ENCODE measurements around the gene DNAAF2. TPM values are rescaled to one million over a fixed set of nuclear protein-coding genes. Genes with fewer than 3 reads are reported as not detected.

The DNAAF2 gene
- total and polyA plus RNA-seq, 2 of the 13 experiments (the other 11 are each of a cell fraction or from before 2014, with no cell fraction given), result 6.1 to 13.6 TPM

- intact Hi-C loops (cut with micrococcal nuclease; ENCODE audit: unreplicated experiment), result no loop called here
- in situ Hi-C loops (cut with HindIII; ENCODE audit: extremely low pct_ligation_motif_present, low pct_unique_long_range_greater_than_20kb), result no loop called here
- no peaks in the 10 kb centered on the region for H3K4me1 ChIP-seq (ENCODE audit: insufficient read depth, low read length)
- H2AFZ ChIP-seq (ENCODE audit: low read length), result no peak overlapping the region
- H3K36me3 ChIP-seq (replicated peaks in 1 of 2; ENCODE audit: control insufficient read depth in 1 of 2, insufficient read depth in 2 of 2, low read length in 2 of 2), result peaks cover 6 to 39% of the 10 kb centered on the region in 2 experiments; a peak in 4 of 5 replicates
- ChIA-PET POLR2A (interaction anchor here (1.4 to 1.5 kb wide), 2 partner anchors 10 to 90 kb away, joined by 3 to 4 read pairs; partner anchors contain the start of genes KLHDC2 and POLE2), CTCF (ENCODE audit: low intra/inter-chr PET ratio, low total read pairs) (no interaction called here)
- WGBS (ENCODE audit: low lambda C conversion rate), result 100% methylated on average over 1 of the region's 4 CpGs
- H3K27me3 ChIP-seq (ENCODE audit: control insufficient read depth in 1 of 2, insufficient read depth in 2 of 2, low read length in 2 of 2), result no peaks in the 10 kb centered on the region
- H3K4me2 ChIP-seq (ENCODE audit: low read depth, low read length), result no peak overlapping the region
- H4K20me1 ChIP-seq (ENCODE audit: insufficient read depth, low read length), result no peaks in the 10 kb centered on the region; the same call in 1 of the 2 replicates
- H3K9ac ChIP-seq (ENCODE audit: insufficient read depth, low read depth, low read length), result no peak overlapping the region
- BruUV-seq (replicated peaks), result no TSS peak
- TF ChIP-seq ZBTB33 (CRISPR knock-in tag; IDR thresholded peaks at IDR 0.05) (no peak), YY1 (IDR thresholded peaks at IDR 0.05; ENCODE audit: insufficient read depth, insufficient replicate concordance, low read depth, low read length) (peak; percentile 17), ZNF335 (CRISPR knock-in tag; IDR thresholded peaks at IDR 0.05) (no peak), BRCA1 (CRISPR knock-in tag; IDR thresholded peaks at IDR 0.05) (no peak), SPEN (CRISPR knock-in tag; IDR thresholded peaks at IDR 0.05; ENCODE audit: low read depth) (no peak), THYN1 (CRISPR knock-in tag; IDR thresholded peaks at IDR 0.05; ENCODE audit: borderline replicate concordance, low read depth) (no peak), TRIM22 (IDR thresholded peaks at IDR 0.05) (no peak), MIER3 (CRISPR knock-in tag; IDR thresholded peaks at IDR 0.05; ENCODE audit: borderline replicate concordance) (no peak)
- H3K4me3 ChIP-seq (replicated peaks in 1 of 3; ENCODE audit: insufficient read depth in 1 of 3, low read depth in 2 of 3, low read length in 3 of 3), result no peak overlapping the region
- ATAC-seq (peak; percentile 93), FAIRE-seq (no peak), DNase-seq (ENCODE audit: low spot score) (no peak)
- H3K27ac ChIP-seq (ENCODE audit: extremely low read length, insufficient read depth, low read length), result no peak overlapping the region
- H3K79me2 ChIP-seq (ENCODE audit: insufficient read depth, low read length), result no peaks in the 10 kb centered on the region
- H3K9me3 ChIP-seq (ENCODE audit: low read length), result no peaks in the 10 kb centered on the region
Observed at GRCh38 chr14:49677643-49678042, 42.6 kb upstream of the DNAAF2 start.
